ENCODE results near the gene NRXN3.

Gene NRXN3

GRCh38 chr14:78752518-78753188 is 582.5 kb downstream of the NRXN3 start:
- DNase-seq = no peak

GRCh38 chr14:78754059-78754458 is 583.9 kb downstream of the NRXN3 start:
- no peak for DNase-seq

GRCh38 chr14:78758333-78758732 is 588.2 kb downstream of the NRXN3 start:
- DNase-seq = no peak

- DNase-seq = no peak
These were observed 592.2 kb downstream of the NRXN3 start for GRCh38 chr14:78762331-78762730.

GRCh38 chr14:78763746-78764145 is 593.6 kb downstream of the NRXN3 start:
- no peak for DNase-seq

- no peak for DNase-seq
These were observed 594.1 kb downstream of the NRXN3 start for GRCh38 chr14:78764240-78764639.

GRCh38 chr14:78764645-78765044 is 594.5 kb downstream of the NRXN3 start:
- no peak for DNase-seq

GRCh38 chr14:78767436-78767835 is 597.3 kb downstream of the NRXN3 start:
- DNase-seq = no peak

GRCh38 chr14:78782551-78782950 is 612.4 kb downstream of the NRXN3 start:
- no peak for DNase-seq

GRCh38 chr14:78785265-78785664 is 615.1 kb downstream of the NRXN3 start:
- no peak for DNase-seq

- DNase-seq = no peak
These were observed 618.5 kb downstream of the NRXN3 start for GRCh38 chr14:78788467-78789360.

- no peak for DNase-seq
These were observed 620.1 kb downstream of the NRXN3 start for GRCh38 chr14:78790271-78790670.

GRCh38 chr14:78798757-78799156 is 628.6 kb downstream of the NRXN3 start:
- DNase-seq = no peak

- no peak for DNase-seq
These were observed 635.4 kb downstream of the NRXN3 start for GRCh38 chr14:78805570-78805969.

- DNase-seq = no peak
These were observed 652.9 kb downstream of the NRXN3 start for GRCh38 chr14:78823035-78823434.

GRCh38 chr14:78823516-78823915 is 653.3 kb downstream of the NRXN3 start:
- no peak for DNase-seq

- no peak for DNase-seq
These were observed 659.1 kb downstream of the NRXN3 start for GRCh38 chr14:78829274-78829673.

GRCh38 chr14:78834766-78835451 is 664.7 kb downstream of the NRXN3 start:
- no peak for DNase-seq

- DNase-seq = no peak
These were observed 665.7 kb downstream of the NRXN3 start for GRCh38 chr14:78835909-78836308.

GRCh38 chr14:78836777-78837176 is 666.6 kb downstream of the NRXN3 start:
- DNase-seq = no peak

GRCh38 chr14:78838959-78839358 is 668.8 kb downstream of the NRXN3 start:
- DNase-seq = no peak

GRCh38 chr14:78840898-78841297 is 670.7 kb downstream of the NRXN3 start:
- no peak for DNase-seq

GRCh38 chr14:78847801-78848200 is 677.6 kb downstream of the NRXN3 start:
- no peak for DNase-seq

All from activated effector memory CD4-positive, alpha-beta T cell treated with anti-CD3 and anti-CD28 coated beads, Interleukin-2, amount 50 U/mL, for 16 hours (primary cell).